GM18873 (cell line): Measurements from ENCODE around the gene RBX1.
"Not testable (repeated sequence)": the region's sequence is repeated elsewhere in the genome, so short reads cannot be mapped to it uniquely, and the experiment has no call there.

ENCODE experiments used
- ATAC-seq: cut with Tn5 transposase; IDR thresholded peaks from one replicate; pipeline ENCODE4 v1.9.1; 2021; ENCODE audit warnings: mild to moderate bottlenecking, moderate library complexity, moderate number of reproducible peaks; ENCODE audit not compliant: unreplicated experiment, low FRiP score

RBX1 gene

GRCh38 chr22:40967111-40967760 is 16.1 kb downstream of the RBX1 start:
- no peak for ATAC-seq

DNA sequence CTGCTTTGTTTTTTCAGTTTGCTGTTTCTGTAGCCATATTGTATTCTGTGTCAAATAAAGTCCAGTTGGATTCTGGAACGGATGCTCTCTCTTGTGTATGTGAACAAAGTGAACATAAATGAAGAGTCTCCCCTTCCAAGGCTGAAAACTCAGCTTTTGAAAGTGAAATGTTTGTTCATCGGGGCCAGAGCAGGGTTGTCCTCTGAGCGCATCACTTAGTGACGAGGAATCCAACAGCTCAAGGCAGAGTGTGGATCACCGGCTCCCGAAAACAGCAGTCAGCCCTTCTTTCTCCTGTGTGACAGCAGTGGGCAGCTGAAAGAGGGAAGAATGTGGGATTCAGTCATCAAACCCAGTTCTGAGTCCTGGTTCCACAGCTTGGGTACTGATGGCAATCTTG is 21.4 kb downstream of the RBX1 start:
- no peak for ATAC-seq

- ATAC-seq: no peak
These were observed 22.0 kb downstream of the RBX1 start for GRCh38 chr22:40973144-40973543.

- no peak for ATAC-seq
These were observed 24.2 kb downstream of the RBX1 start for GRCh38 chr22:40975366-40975765.

- no peak for ATAC-seq
These were observed 25.9 kb downstream of the RBX1 start for GRCh38 chr22:40976866-40977700.

- ATAC-seq: no peak
These were observed 28.0 kb downstream of the RBX1 start for GRCh38 chr22:40979198-40979597.

GRCh38 chr22:40979871-40980270 is 28.7 kb downstream of the RBX1 start:
- no peak for ATAC-seq

- ATAC-seq: no peak
These were observed 31.6 kb downstream of the RBX1 start for GRCh38 chr22:40982482-40983385.

DNA sequence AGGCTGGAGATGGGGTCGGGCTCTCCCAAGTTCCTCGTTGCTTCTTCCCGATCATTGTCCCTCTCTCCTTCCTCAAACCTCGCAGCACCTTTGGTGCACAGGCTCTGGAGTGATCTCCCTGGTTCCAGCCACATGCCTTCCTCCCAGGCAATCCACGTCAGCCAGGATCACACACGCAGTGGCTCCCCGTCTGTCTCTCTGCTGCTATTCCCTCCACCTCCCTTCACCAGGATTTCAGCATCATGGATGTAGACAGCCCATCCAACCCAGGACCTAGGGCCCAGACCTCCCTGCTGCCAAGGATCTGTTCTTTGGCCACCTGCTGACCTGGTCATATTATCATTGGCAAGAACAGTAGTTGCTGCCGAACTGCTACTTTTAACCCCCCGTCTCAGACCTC is 40.1 kb downstream of the RBX1 start:
- no peak for ATAC-seq

DNA sequence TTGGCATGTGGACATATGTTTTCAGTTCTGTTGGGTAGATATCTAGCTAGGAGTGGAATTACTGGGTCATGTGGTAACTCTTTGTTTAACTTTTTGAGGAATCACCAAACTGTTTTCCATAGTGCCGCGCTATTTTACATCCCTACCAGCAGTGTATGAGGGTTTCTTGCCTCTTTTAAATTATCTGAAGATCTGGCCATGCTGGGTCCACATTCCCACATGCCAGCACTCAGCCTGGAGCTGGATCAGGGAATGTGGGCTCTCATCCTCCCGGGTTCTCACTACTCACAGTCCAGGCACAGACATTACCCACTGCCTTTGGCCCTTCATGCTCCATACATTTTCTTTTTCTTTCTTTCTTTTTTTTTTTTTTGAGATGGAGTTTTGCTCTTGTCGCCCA is 44.6 kb downstream of the RBX1 start:
- no peak for ATAC-seq

DNA sequence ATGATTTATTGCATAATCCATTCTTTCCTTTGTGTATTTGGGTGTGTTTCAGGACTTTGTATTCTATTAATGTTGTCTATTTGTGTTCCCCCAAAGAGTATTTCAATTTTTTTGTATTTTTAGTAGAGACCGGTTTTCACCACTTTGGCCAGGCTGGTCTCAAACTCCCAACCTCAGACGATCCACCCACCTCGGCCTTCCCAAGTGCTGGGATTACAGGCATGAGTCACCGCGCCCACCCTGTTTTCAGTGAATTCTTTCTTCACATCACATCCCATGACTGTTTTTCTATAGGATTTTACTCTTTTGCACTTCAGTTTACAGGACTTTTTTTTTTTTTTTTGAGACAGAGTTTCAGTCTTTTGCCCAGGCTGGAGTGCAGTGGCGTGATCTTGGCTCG is 46.3 kb downstream of the RBX1 start:
- no peak for ATAC-seq

DNA sequence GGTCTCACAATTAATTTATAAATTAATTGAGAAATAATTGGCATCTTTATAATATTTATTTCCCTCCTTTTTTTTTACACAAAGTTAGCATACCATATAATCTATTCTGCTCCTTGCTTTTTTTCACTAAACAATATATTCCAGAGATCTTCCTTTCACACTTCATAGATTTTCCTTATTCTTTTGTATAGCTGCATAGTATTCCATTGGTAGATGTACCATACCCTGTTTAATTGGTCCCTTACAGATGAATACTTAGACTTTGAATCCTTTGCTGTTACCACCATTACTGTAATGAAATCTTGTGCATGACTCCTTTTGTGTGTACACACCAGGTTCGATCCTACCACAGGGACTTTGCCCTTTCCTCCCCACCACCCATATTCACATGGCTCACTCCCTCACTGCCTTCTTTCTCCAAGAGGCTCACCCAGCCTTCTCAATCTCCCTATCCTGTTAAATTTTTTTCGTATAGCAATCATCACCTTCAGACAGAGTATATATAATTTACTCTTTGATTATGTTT is 48.9 kb downstream of the RBX1 start:
- no peak for ATAC-seq

DNA sequence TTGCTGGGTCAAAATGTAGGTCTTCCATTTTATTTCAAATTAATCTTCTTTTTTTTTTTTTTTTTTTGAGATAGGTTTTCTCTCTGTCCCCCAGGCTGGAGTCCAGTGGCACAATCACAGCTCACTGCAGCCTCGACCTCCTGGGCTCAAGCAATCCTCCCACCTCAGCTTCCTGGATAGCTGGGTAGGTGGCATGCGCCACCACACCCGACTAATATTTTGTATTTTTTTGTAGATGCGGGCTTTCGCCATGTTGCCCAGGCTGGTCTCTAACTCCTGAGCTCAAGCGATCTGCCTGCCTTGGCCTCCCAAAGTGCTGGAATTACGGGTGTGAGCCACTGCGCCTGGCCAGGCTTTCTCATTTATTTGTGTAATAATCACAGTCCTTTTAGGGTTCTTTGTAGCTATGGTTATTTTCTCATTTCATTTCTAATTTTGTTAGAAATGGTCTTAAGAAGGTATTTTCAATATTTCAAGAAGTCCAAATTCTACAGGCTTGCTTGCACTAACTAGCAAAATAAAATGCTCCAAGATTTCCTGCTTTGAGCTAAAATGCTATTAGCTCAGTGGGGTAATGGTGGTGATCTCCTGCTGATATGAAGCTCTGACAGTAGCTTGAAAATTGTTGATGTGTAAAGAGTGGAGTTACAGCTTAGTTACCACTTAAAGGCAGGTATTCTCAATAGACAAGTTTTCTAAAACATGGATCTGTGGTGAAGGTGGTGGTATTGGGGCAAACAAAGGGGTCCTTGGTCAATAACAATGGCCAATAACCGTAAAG is 50.0 kb downstream of the RBX1 start:
- ATAC-seq: no peak

DNA sequence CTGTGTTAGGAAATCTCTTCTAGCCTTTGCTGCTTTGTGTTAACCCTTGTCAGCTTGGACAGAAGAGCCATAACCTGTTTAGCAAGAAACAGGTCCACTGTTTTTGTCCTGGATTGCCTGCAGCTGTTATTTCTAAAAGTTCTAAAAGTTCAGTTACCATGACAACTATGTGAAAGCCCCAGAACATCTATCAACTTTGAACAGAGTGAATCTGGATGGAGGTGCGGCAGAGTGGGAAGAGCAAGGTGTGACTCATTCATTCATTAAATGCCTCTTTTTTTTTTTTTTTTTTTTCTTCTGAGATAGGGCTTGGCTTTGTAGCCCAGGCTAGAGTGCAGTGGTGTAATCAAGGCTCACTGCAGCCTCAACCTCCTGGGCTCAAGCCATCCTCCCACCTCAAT is 50.5 kb downstream of the RBX1 start:
- no peak for ATAC-seq

DNA sequence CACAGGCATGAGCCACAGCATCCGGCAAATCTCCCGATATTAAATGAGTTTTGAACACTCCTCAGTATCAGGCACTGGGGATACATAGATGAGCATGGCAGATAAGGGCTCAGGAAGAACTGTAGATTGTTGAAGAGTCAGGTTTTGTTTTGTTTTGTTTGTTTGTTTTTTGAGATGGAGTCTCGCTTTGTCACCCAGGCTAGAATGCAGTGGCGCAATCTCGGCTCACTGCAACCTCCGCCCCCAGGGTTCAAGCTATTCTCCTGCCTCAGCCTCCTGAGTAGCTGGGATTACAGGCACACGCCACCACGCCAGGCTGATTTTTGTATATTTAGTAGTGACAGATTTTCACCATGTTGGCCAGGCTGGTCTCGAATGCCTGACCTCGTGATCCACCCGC is 51.2 kb downstream of the RBX1 start:
- not testable (repeated sequence) for ATAC-seq

GRCh38 chr22:41003066-41003465 is 51.9 kb downstream of the RBX1 start:
- ATAC-seq: no peak

DNA sequence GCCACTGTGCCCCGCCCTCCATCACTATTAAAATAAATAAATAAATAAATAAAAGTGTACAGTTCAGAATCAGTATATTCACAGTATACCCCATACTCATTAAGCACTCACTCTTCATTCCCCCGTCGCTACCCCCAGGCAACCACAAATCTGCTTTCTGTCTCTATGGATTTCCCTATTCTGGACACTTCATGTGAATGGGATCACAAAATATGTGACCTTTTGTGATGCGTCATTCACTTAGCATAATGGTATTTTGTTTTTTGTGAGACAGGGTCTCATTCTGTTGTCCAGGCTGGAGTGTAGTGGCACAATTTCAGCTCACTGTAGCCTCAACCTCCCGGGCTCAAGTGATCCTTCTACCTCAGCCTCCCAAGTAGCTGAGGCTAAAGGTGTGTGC is 52.8 kb downstream of the RBX1 start:
- ATAC-seq: no peak

- no peak for ATAC-seq
These were observed 58.2 kb downstream of the RBX1 start for GRCh38 chr22:41009222-41009948.

DNA sequence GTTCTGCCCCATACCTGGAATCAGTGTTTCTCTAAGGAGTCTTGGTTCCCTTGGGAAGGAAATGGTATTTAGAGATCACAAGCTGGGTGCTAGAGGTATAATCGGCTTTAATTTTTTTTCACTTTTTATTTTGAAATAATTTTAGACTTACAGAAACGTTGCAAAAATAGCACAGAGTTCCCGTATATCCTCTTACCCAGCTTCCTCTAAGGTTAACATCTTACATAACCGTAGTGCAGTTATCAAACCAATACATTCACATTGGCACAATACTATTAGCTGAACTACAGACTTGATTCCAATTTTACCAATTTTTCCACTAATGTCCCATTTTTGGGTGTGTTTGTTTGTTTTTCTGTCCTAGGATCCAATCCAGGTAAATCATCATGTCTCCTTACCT is 63.8 kb downstream of the RBX1 start:
- ATAC-seq: no peak
